Karpas-422 (cell line): Measurements from ENCODE around the gene PIP5K1A. TPM values are rescaled to one million over a fixed set of nuclear protein-coding genes. Genes with fewer than 3 reads are reported as not detected.

Experiments used
- DNase-seq: peaks from one replicate; pipeline ENCODE4 v3.0.0-alpha.2; 2015
- H2AFZ ChIP-seq: fragments of 200-600 bp; sonication (generic); 2 replicates; pipeline ENCODE4 v1.6.1; 2014; ENCODE audit warnings: antibody characterized with exemption, low read length, mixed read lengths
- H3K27ac ChIP-seq: fragments of 200-600 bp; sonication (generic); 2 replicates; pipeline ENCODE4 v1.5.1; 2014; ENCODE audit warnings: mild to moderate bottlenecking, low read length, moderate library complexity
- H3K27me3 ChIP-seq: fragments of 200-600 bp; sonication (generic); 2 replicates; pipeline ENCODE4 v1.6.1; 2014; ENCODE audit warnings: low read length, mixed read lengths
- H3K36me3 ChIP-seq: fragments of 200-600 bp; sonication (generic); 2 replicates; pipeline ENCODE4 v1.6.1; 2014; ENCODE audit warnings: low read length, mixed read lengths; ENCODE audit not compliant: insufficient read depth
- H3K4me1 ChIP-seq: fragments of 200-600 bp; sonication (generic); 2 replicates; pipeline ENCODE4 v1.6.1; 2014; ENCODE audit warnings: mild to moderate bottlenecking, low read length, mixed read lengths
- H3K4me2 ChIP-seq: fragments of 200-600 bp; sonication (generic); 2 replicates; pipeline ENCODE4 v1.6.1; 2014; ENCODE audit warnings: low read length, low read depth, mild to moderate bottlenecking; ENCODE audit not compliant: poor library complexity, severe bottlenecking
- H3K4me3 ChIP-seq: fragments of 200-600 bp; sonication (generic); 2 replicates; pipeline ENCODE4 v1.5.1; 2014; ENCODE audit warnings: mild to moderate bottlenecking, antibody characterized with exemption, low read length, mixed read lengths
- H3K79me2 ChIP-seq: fragments of 200-600 bp; sonication (generic); 2 replicates; pipeline ENCODE4 v1.6.1; 2014; ENCODE audit warnings: mild to moderate bottlenecking, low read length, mixed read lengths
- H3K9ac ChIP-seq: fragments of 200-600 bp; sonication (generic); 2 replicates; pipeline ENCODE4 v1.6.0; 2014; ENCODE audit warnings: low read length
- H3K9me2 ChIP-seq: fragments of 200-600 bp; sonication (generic), shearing (Covaris generic); replicated peaks from 2 replicates; pipeline ENCODE4 v1.6.0; 2014; ENCODE audit warnings: mild to moderate bottlenecking, low read length, moderate library complexity; ENCODE audit not compliant: insufficient read depth
- H3K9me3 ChIP-seq: fragments of 300-700, 200-600 bp; sonication (generic); 2 replicates; pipeline ENCODE4 v1.6.1; 2014; ENCODE audit warnings: low read length, mixed read lengths
- H4K20me1 ChIP-seq: fragments of 200-600 bp; sonication (generic); 2 replicates; pipeline ENCODE4 v1.6.1; 2014; ENCODE audit warnings: mild to moderate bottlenecking, antibody characterized with exemption, low read length, low read depth; ENCODE audit not compliant: insufficient read depth
- total RNA-seq: library from RNA; depleted of rRNA; stranded (reverse); fragments of >200 nt; shearing (Covaris generic); gene quantifications from 2 replicates; pipeline ENCODE4 v1.2.3, GENCODE V29; 2014; ENCODE audit warnings: low replicate concordance

PIP5K1A gene
- total RNA-seq, 1 experiment from 2014 or later = 75.9 TPM

GRCh38 chr1:151213560-151213959, 15.2 kb downstream of the PIP5K1A start:
- peaks cover 94% of the 10 kb centered on the region for H3K79me2 ChIP-seq
- no peak overlapping the region for H3K4me3 ChIP-seq
- peaks cover 28% of the 10 kb centered on the region for H4K20me1 ChIP-seq
- no peaks in the 10 kb centered on the region for H3K27me3 ChIP-seq
- DNase-seq = no peak
- H3K9me2 ChIP-seq = no peaks in the 10 kb centered on the region
- no peak overlapping the region for H3K27ac ChIP-seq
- no peaks in the 10 kb centered on the region for H3K9me3 ChIP-seq
- no peak overlapping the region for H3K4me2 ChIP-seq
- no peak overlapping the region for H2AFZ ChIP-seq
- H3K9ac ChIP-seq = no peak overlapping the region
- H3K4me1 ChIP-seq = no peaks in the 10 kb centered on the region
- H3K36me3 ChIP-seq = peaks cover 12% of the 10 kb centered on the region; the same call in 1 of the 2 replicates

- Histone ChIP-seq H3K9me2 (no peaks in the 10 kb centered on the region), H3K9me3 (no peaks in the 10 kb centered on the region), H2AFZ (no peak overlapping the region), H3K4me3 (no peak overlapping the region), H3K27ac (no peak overlapping the region), H4K20me1 (peaks cover 24% of the 10 kb centered on the region; the same call in 1 of the 2 replicates), H3K4me2 (no peak overlapping the region), H3K27me3 (no peaks in the 10 kb centered on the region), H3K36me3 (peaks cover 30% of the 10 kb centered on the region; the same call in 1 of the 2 replicates), H3K9ac (no peak overlapping the region), H3K4me1 (no peaks in the 10 kb centered on the region), H3K79me2 (peaks cover 81% of the 10 kb centered on the region)
- DNase-seq = no peak
Measured at GRCh38 chr1:151221616-151222015, 23.3 kb downstream of the PIP5K1A start.

GRCh38 chr1:151222130-151222529, 23.8 kb downstream of the PIP5K1A start:
- Histone ChIP-seq H3K36me3 (peaks cover 33% of the 10 kb centered on the region), H3K9ac (no peak overlapping the region), H3K4me2 (no peak overlapping the region), H3K79me2 (peaks cover 80% of the 10 kb centered on the region), H2AFZ (no peak overlapping the region), H3K9me3 (no peaks in the 10 kb centered on the region), H3K27me3 (no peaks in the 10 kb centered on the region), H3K4me3 (no peak overlapping the region), H4K20me1 (peaks cover 20% of the 10 kb centered on the region; the same call in 1 of the 2 replicates), H3K4me1 (no peaks in the 10 kb centered on the region), H3K27ac (no peak overlapping the region), H3K9me2 (no peaks in the 10 kb centered on the region)
- DNase-seq = no peak

- Histone ChIP-seq H3K4me3 (no peak overlapping the region), H2AFZ (no peak overlapping the region), H3K36me3 (peaks cover 65% of the 10 kb centered on the region), H3K9me2 (no peaks in the 10 kb centered on the region), H3K27ac (no peak overlapping the region), H3K9me3 (no peaks in the 10 kb centered on the region), H4K20me1 (no peaks in the 10 kb centered on the region; the same call in 1 of the 2 replicates), H3K79me2 (peaks cover 7% of the 10 kb centered on the region), H3K27me3 (no peaks in the 10 kb centered on the region), H3K9ac (no peak overlapping the region), H3K4me1 (no peaks in the 10 kb centered on the region), H3K4me2 (no peak overlapping the region)
- DNase-seq = no peak
Measured at GRCh38 chr1:151235235-151235634, 36.9 kb downstream of the PIP5K1A start.

- H3K4me1 ChIP-seq = no peaks in the 10 kb centered on the region
- no peaks in the 10 kb centered on the region for H3K27me3 ChIP-seq
- H3K9me3 ChIP-seq = no peaks in the 10 kb centered on the region
- H3K79me2 ChIP-seq = peaks cover 7% of the 10 kb centered on the region
- H3K36me3 ChIP-seq = peaks cover 68% of the 10 kb centered on the region
- H3K9ac ChIP-seq = no peak overlapping the region
- no peaks in the 10 kb centered on the region for H3K9me2 ChIP-seq
- H4K20me1 ChIP-seq = no peaks in the 10 kb centered on the region; the same call in 1 of the 2 replicates
- no peak overlapping the region for H3K4me2 ChIP-seq
- peak; percentile 55 for DNase-seq
- no peak overlapping the region for H2AFZ ChIP-seq
- H3K27ac ChIP-seq = no peak overlapping the region
- no peak overlapping the region for H3K4me3 ChIP-seq
Measured at GRCh38 chr1:151237678-151238466, 39.5 kb downstream of the PIP5K1A start.

- no peaks in the 10 kb centered on the region; the same call in 1 of the 2 replicates for H4K20me1 ChIP-seq
- no peaks in the 10 kb centered on the region for H3K9me2 ChIP-seq
- H3K9me3 ChIP-seq = no peaks in the 10 kb centered on the region
- no peak overlapping the region for H3K9ac ChIP-seq
- H2AFZ ChIP-seq = no peak overlapping the region
- no peaks in the 10 kb centered on the region for H3K4me1 ChIP-seq
- no peak overlapping the region for H3K4me3 ChIP-seq
- no peak overlapping the region for H3K4me2 ChIP-seq
- no peak for DNase-seq
- peaks cover 74% of the 10 kb centered on the region for H3K36me3 ChIP-seq
- no peaks in the 10 kb centered on the region for H3K27me3 ChIP-seq
- H3K27ac ChIP-seq = no peak overlapping the region
- H3K79me2 ChIP-seq = peaks cover 7% of the 10 kb centered on the region
Measured at GRCh38 chr1:151238467-151238739, 40.1 kb downstream of the PIP5K1A start.

- Histone ChIP-seq H3K27ac (no peak overlapping the region), H3K36me3 (peaks cover 64% of the 10 kb centered on the region)
Measured at GRCh38 chr1:151242442-151242841, 44.1 kb downstream of the PIP5K1A start.

DNA sequence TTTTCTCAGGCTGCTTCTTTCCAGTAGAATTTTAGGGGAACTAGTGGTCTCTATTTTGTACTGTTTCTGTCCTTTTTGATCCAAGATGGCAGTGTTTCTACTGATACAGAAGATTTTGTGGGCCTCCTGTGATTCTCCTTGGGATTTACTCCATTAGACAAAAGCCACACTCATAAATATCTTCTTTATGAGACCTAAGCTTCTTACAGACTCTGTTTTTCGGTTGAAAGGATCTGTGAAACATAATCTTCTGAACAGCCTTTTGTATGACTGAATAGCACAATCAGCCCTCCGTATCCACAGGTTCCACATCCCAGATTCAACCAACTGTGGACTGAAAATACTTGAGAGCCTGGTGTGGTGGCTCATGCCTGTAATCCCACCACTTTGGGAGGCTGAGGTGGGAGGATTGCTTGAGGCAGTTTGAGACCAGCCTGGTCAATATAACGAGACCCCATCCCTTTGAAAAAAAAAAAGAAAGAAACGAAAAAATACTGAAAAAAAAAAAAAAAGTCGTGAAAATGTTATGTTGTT, 45.4 kb downstream of the PIP5K1A start:
- H3K36me3 ChIP-seq = peaks cover 63% of the 10 kb centered on the region
- H3K9ac ChIP-seq = no peak overlapping the region
- no peak overlapping the region for H3K27ac ChIP-seq
- H2AFZ ChIP-seq = no peak overlapping the region
- no peaks in the 10 kb centered on the region for H3K4me1 ChIP-seq
- H4K20me1 ChIP-seq = no peaks in the 10 kb centered on the region
- no peaks in the 10 kb centered on the region for H3K79me2 ChIP-seq
- no peaks in the 10 kb centered on the region for H3K9me2 ChIP-seq
- H3K4me2 ChIP-seq = no peak overlapping the region
- no peak for DNase-seq
- H3K9me3 ChIP-seq = no peaks in the 10 kb centered on the region
- no peaks in the 10 kb centered on the region for H3K27me3 ChIP-seq
- no peak overlapping the region for H3K4me3 ChIP-seq

More at GRCh38 chr1:151242442-151242841, 44.1 kb downstream of the PIP5K1A start:
- Histone ChIP-seq H3K4me2 (no peak overlapping the region), H3K4me3 (no peak overlapping the region), H3K9me3 (no peaks in the 10 kb centered on the region), H3K9ac (no peak overlapping the region), H3K9me2 (no peaks in the 10 kb centered on the region), H2AFZ (no peak overlapping the region), H4K20me1 (no peaks in the 10 kb centered on the region), H3K79me2 (peaks cover 2% of the 10 kb centered on the region; the same call in 1 of the 2 replicates), H3K27me3 (no peaks in the 10 kb centered on the region), H3K4me1 (no peaks in the 10 kb centered on the region)
- no peak for DNase-seq
